ENCODE data around the gene SGK1. TPM values are rescaled to one million over a fixed set of nuclear protein-coding genes. Genes with fewer than 3 reads are reported as not detected.

The SGK1 gene
- polyA plus RNA-seq, 1 of the 3 experiments (the other 2 are of a cell fraction): 440 TPM

DNA sequence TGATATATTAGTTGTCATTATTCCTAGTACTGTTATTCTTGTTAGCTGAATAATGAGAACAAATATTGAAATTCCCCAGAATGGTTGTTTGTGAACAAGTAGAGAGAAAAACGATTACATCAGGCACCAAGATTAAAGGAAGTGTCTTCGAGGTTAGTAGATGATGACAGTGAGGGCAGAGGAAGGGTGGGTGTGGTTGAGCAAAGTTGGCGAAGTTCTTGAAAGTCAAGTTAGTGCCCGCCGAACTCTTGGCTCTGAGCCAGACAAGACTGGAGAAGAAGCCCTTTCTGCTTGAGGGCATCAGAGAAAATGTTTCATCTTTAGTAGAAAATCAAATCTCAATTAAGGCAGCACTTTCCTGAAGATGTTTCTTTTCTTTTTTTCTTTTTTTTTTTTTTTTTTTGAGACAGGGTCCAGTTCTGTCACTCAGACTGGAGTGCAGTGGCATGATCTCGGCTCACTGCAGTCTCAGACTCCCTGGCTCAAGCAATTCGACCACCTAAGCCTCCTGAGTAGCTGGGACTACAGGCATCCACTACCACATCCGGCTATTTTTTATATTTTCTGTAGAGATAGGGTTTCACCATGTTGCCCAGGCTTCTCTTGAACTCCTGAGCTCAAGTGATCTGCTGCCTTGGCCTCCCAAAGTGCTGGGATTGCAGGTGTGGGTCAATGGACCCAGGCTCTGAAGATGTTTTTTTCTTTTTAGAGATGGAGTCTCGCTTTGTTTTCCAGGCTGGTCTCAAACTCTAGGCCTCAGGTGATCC lies 77.1 kb downstream of the SGK1 start:
- WGBS (ENCODE audit: low lambda C conversion rate): 87% methylated on average over 9 of the region's 9 CpGs
- H3K4me3 ChIP-seq (ENCODE audit: low read depth in 2 of 2, low read length in 1 of 2): no peak overlapping the region
- no peak overlapping the region for H3K9ac ChIP-seq
- no peak overlapping the region for H2AFZ ChIP-seq (ENCODE audit: low read depth)
- H3K4me1 ChIP-seq (ENCODE audit: control insufficient read depth in 1 of 2, insufficient read depth in 2 of 2, low read depth in 1 of 2, low read length in 1 of 2): peaks cover 1 to 9% of the 10 kb centered on the region in 2 experiments; a peak in 3 of 4 replicates
- H3K27ac ChIP-seq (ENCODE audit: low read depth in 2 of 2, low read length in 1 of 2): no peak overlapping the region
- CTCF ChIA-PET: interaction anchor here (0.9 to 2.1 kb wide), 2 partner anchors 77 to 582 kb away, joined by 3 to 8 read pairs; partner anchors contain the start of gene SGK1
- H3K79me2 ChIP-seq (ENCODE audit: insufficient read depth): no peaks in the 10 kb centered on the region
- H3K4me2 ChIP-seq: no peak overlapping the region
- no peaks in the 10 kb centered on the region for H3K27me3 ChIP-seq (ENCODE audit: insufficient read depth)
- no peaks in the 10 kb centered on the region for H3K36me3 ChIP-seq (replicated peaks in 1 of 2; ENCODE audit: control insufficient read depth in 1 of 2, insufficient read depth in 2 of 2, low read length in 1 of 2)
- H3F3A ChIP-seq (replicated peaks; ENCODE audit: insufficient read depth): no peaks in the 10 kb centered on the region
- POLR2A ChIA-PET: no interaction called here
- no peak for DNase-seq
- TF ChIP-seq GATA2 (CRISPR knock-in tag; IDR thresholded peaks at IDR 0.05) (no peak), FOXM1 (IDR thresholded peaks at IDR 0.05; ENCODE audit: low read depth) (no peak), NFIC (IDR thresholded peaks at IDR 0.05; ENCODE audit: borderline replicate concordance) (no peak), NRF1 (IDR thresholded peaks at IDR 0.05; ENCODE audit: low read depth, low read length) (no peak), MEF2A (IDR thresholded peaks at IDR 0.05; ENCODE audit: borderline replicate concordance, low read depth) (no peak), JUND (IDR thresholded peaks at IDR 0.05) (no peak), EZH2phosphoT487 (IDR thresholded peaks at IDR 0.05; ENCODE audit: borderline replicate concordance, low read depth) (no peak), ELF1 (IDR thresholded peaks at IDR 0.05) (no peak), FOSL2 (IDR thresholded peaks at IDR 0.05; ENCODE audit: borderline replicate concordance, low read depth) (no peak), RAD21 (IDR thresholded peaks at IDR 0.05; ENCODE audit: low read length) (no peak), MXI1 (IDR thresholded peaks at IDR 0.05; ENCODE audit: low read depth, low read length) (no peak), CHD2 (IDR thresholded peaks at IDR 0.05; ENCODE audit: low read length, partially characterized antibody) (no peak), TCF12 (IDR thresholded peaks at IDR 0.05) (no peak)
- TF ChIP-seq, protein P1, sequence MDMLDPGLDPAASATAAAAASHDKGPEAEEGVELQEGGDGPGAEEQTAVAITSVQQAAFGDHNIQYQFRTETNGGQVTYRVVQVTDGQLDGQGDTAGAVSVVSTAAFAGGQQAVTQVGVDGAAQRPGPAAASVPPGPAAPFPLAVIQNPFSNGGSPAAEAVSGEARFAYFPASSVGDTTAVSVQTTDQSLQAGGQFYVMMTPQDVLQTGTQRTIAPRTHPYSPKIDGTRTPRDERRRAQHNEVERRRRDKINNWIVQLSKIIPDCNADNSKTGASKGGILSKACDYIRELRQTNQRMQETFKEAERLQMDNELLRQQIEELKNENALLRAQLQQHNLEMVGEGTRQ (IDR thresholded peaks at IDR 0.05; ENCODE audit: borderline replicate concordance, low read depth, low read length): no peak
- TF ChIP-seq, protein P2, sequence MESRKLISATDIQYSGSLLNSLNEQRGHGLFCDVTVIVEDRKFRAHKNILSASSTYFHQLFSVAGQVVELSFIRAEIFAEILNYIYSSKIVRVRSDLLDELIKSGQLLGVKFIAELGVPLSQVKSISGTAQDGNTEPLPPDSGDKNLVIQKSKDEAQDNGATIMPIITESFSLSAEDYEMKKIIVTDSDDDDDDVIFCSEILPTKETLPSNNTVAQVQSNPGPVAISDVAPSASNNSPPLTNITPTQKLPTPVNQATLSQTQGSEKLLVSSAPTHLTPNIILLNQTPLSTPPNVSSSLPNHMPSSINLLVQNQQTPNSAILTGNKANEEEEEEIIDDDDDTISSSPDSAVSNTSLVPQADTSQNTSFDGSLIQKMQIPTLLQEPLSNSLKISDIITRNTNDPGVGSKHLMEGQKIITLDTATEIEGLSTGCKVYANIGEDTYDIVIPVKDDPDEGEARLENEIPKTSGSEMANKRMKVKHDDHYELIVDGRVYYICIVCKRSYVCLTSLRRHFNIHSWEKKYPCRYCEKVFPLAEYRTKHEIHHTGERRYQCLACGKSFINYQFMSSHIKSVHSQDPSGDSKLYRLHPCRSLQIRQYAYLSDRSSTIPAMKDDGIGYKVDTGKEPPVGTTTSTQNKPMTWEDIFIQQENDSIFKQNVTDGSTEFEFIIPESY (IDR thresholded peaks at IDR 0.05; ENCODE audit: borderline replicate concordance, low read depth): no peak
- TF ChIP-seq, protein P3, sequence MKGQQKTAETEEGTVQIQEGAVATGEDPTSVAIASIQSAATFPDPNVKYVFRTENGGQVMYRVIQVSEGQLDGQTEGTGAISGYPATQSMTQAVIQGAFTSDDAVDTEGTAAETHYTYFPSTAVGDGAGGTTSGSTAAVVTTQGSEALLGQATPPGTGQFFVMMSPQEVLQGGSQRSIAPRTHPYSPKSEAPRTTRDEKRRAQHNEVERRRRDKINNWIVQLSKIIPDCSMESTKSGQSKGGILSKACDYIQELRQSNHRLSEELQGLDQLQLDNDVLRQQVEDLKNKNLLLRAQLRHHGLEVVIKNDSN (IDR thresholded peaks at IDR 0.05; ENCODE audit: borderline replicate concordance, low read depth): no peak
- TF ChIP-seq, protein P4, sequence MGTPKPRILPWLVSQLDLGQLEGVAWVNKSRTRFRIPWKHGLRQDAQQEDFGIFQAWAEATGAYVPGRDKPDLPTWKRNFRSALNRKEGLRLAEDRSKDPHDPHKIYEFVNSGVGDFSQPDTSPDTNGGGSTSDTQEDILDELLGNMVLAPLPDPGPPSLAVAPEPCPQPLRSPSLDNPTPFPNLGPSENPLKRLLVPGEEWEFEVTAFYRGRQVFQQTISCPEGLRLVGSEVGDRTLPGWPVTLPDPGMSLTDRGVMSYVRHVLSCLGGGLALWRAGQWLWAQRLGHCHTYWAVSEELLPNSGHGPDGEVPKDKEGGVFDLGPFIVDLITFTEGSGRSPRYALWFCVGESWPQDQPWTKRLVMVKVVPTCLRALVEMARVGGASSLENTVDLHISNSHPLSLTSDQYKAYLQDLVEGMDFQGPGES (IDR thresholded peaks at IDR 0.05; ENCODE audit: low read depth, low read length): no peak
- no peaks in the 10 kb centered on the region for H3K9me2 ChIP-seq
- no peaks in the 10 kb centered on the region for H3K9me3 ChIP-seq
- no peaks in the 10 kb centered on the region for H4K20me1 ChIP-seq (ENCODE audit: insufficient read depth)

Data from SK-N-SH (cell line).